HepG2 (cell line): Measurements from ENCODE around the gene PGC. TPM values are rescaled to one million over a fixed set of nuclear protein-coding genes. Genes with fewer than 3 reads are reported as not detected.

ENCODE experiments used
- CBX5 ChIP-seq: sonication (generic); formaldehyde crosslinking; IDR thresholded peaks from 2 replicates; pipeline ENCODE4 v1.4.0; 2020; ENCODE audit warnings: missing genetic modification reagents, borderline replicate concordance
- HMG20B ChIP-seq: conservative IDR thresholded peaks from 2 replicates; pipeline ENCODE4 v1.6.1; 2016; ENCODE audit warnings: missing genetic modification reagents, missing compliant biosample characterization
- HMGA1 ChIP-seq: sonication (generic); formaldehyde crosslinking; conservative IDR thresholded peaks from 2 replicates; pipeline ENCODE4 v1.4.0; 2020; ENCODE audit warnings: missing genetic modification reagents
- HOXA9 ChIP-seq: sonication (generic); formaldehyde crosslinking; IDR thresholded peaks from 2 replicates; pipeline ENCODE4 v1.8.1; 2022; ENCODE audit warnings: missing genetic modification reagents, mild to moderate bottlenecking, moderate library complexity, borderline replicate concordance
- KLF13 ChIP-seq: sonication (generic); formaldehyde crosslinking; IDR thresholded peaks from 2 replicates; pipeline ENCODE4 v1.4.0; 2020; ENCODE audit warnings: mild to moderate bottlenecking, missing genetic modification reagents
- MEIS1 ChIP-seq: sonication (generic); formaldehyde crosslinking; IDR thresholded peaks from 2 replicates; pipeline ENCODE4 v1.9.0; 2021; ENCODE audit warnings: mild to moderate bottlenecking, missing genetic modification reagents, moderate library complexity, borderline replicate concordance
- NR1H2 ChIP-seq: sonication (generic); formaldehyde crosslinking; IDR thresholded peaks from 2 replicates; pipeline ENCODE4 v1.8.1; 2022; ENCODE audit warnings: low read depth, missing genetic modification reagents, borderline replicate concordance
- PHF20 ChIP-seq: sonication (generic); formaldehyde crosslinking; IDR thresholded peaks from 2 replicates; pipeline ENCODE4 v1.5.0; 2020; ENCODE audit warnings: mild to moderate bottlenecking, missing genetic modification reagents
- PITX1 ChIP-seq: sonication (generic); formaldehyde crosslinking; IDR thresholded peaks from 2 replicates; pipeline ENCODE4 v1.5.1; 2020; ENCODE audit warnings: mild to moderate bottlenecking, missing genetic modification reagents
- SAP130 ChIP-seq: IDR thresholded peaks from 2 replicates; pipeline ENCODE4 v1.6.1; 2016; ENCODE audit warnings: low read depth
- SOX6 ChIP-seq, 2 experiments: fragments of 450-650 bp in 1 of 2; sonication (generic) in 1 of 2; formaldehyde crosslinking in 1 of 2; IDR thresholded peaks; 2 replicates each; pipeline versions ENCODE4 v1.4.0 to v1.6.1; 2017 to 2020; ENCODE audit warnings: antibody characterized with exemption in 1 of 2, mild to moderate bottlenecking in 1 of 2, missing genetic modification reagents in 1 of 2
- SP5 ChIP-seq: IDR thresholded peaks from 2 replicates; pipeline ENCODE4 v1.6.1; 2016; ENCODE audit warnings: low read depth, borderline replicate concordance
- YEATS2 ChIP-seq: sonication (generic); formaldehyde crosslinking; IDR thresholded peaks from 2 replicates; pipeline ENCODE4 v1.4.0; 2020; ENCODE audit warnings: missing genetic modification reagents, borderline replicate concordance
- ZFP90 ChIP-seq: sonication (generic); formaldehyde crosslinking; IDR thresholded peaks from 2 replicates; pipeline ENCODE4 v1.8.0; 2022; ENCODE audit warnings: missing genetic modification reagents, mild to moderate bottlenecking, inconsistent platforms, borderline replicate concordance
- ZKSCAN5 ChIP-seq: sonication (generic); formaldehyde crosslinking; IDR thresholded peaks from 2 replicates; pipeline ENCODE4 v1.5.1; 2020; ENCODE audit warnings: mild to moderate bottlenecking, missing genetic modification reagents
- ZNF296 ChIP-seq: sonication (generic); formaldehyde crosslinking; conservative IDR thresholded peaks from 2 replicates; pipeline ENCODE4 v1.5.0; 2020; ENCODE audit warnings: mild to moderate bottlenecking, missing genetic modification reagents
- ZNF317 ChIP-seq: sonication (generic); formaldehyde crosslinking; IDR thresholded peaks from 2 replicates; pipeline ENCODE4 v1.5.0; 2020; ENCODE audit warnings: mild to moderate bottlenecking, missing genetic modification reagents
- ZNF546 ChIP-seq: sonication (generic); formaldehyde crosslinking; conservative IDR thresholded peaks from 2 replicates; pipeline ENCODE4 v1.8.1; 2023; ENCODE audit warnings: mild to moderate bottlenecking, missing genetic modification reagents
- polyA plus RNA-seq, 8 experiments: library from polyadenylated mRNA; depleted of rRNA in 3 of 8; stranded (reverse) in 7 of 8; unstranded in 1 of 8; fragments of >200 nt; fragmentation: Illumina TruSeq in 4 of 8; extraction: Trizol in 4 of 8; gene quantifications; 2 replicates each; pipeline versions ENCODE4 v1.2.1 to v1.2.3, GENCODE V29; 2011 to 2016; ENCODE audit warnings: low read depth in 4 of 8, missing spikeins in 1 of 8, mixed read lengths in 1 of 8; ENCODE audit not compliant: insufficient read depth in 1 of 8
- total RNA-seq, 5 experiments: library from RNA; depleted of rRNA; stranded (reverse); fragments of >200 nt; fragmentation: Illumina TruSeq; extraction: Trizol; gene quantifications; 2 replicates each; pipeline ENCODE4 v1.2.3, GENCODE V29; 2016; ENCODE audit warnings: low read depth in 1 of 5
- TF ChIP-seq, protein P1 (sequence below): sonication (generic); formaldehyde crosslinking; IDR thresholded peaks from 2 replicates; pipeline ENCODE4 v1.5.0; 2020; ENCODE audit warnings: missing genetic modification reagents, mild to moderate bottlenecking, borderline replicate concordance
- TF ChIP-seq, protein P2 (sequence below): sonication (generic); formaldehyde crosslinking; conservative IDR thresholded peaks from 2 replicates; pipeline ENCODE4 v1.8.1; 2023; ENCODE audit warnings: missing genetic modification reagents
- TF ChIP-seq, protein P3 (sequence below): sonication (generic); formaldehyde crosslinking; IDR thresholded peaks from 2 replicates; pipeline ENCODE4 v1.4.0; 2020; ENCODE audit warnings: mild to moderate bottlenecking, missing genetic modification reagents, borderline replicate concordance
- TF ChIP-seq, protein P4 (sequence below): sonication (generic); formaldehyde crosslinking; IDR thresholded peaks from 2 replicates; pipeline ENCODE4 v1.8.0; 2023; ENCODE audit warnings: mild to moderate bottlenecking, missing genetic modification reagents
- TF ChIP-seq, protein P5 (sequence below): sonication (generic); formaldehyde crosslinking; IDR thresholded peaks from 2 replicates; pipeline ENCODE4 v1.5.0; 2020; ENCODE audit warnings: missing genetic modification reagents, mild to moderate bottlenecking, borderline replicate concordance

PGC gene
- total and polyA plus RNA-seq, 2 of the 13 experiments (the other 11 are each of a cell fraction or from before 2014, with no cell fraction given): 426 to 502 TPM

DNA sequence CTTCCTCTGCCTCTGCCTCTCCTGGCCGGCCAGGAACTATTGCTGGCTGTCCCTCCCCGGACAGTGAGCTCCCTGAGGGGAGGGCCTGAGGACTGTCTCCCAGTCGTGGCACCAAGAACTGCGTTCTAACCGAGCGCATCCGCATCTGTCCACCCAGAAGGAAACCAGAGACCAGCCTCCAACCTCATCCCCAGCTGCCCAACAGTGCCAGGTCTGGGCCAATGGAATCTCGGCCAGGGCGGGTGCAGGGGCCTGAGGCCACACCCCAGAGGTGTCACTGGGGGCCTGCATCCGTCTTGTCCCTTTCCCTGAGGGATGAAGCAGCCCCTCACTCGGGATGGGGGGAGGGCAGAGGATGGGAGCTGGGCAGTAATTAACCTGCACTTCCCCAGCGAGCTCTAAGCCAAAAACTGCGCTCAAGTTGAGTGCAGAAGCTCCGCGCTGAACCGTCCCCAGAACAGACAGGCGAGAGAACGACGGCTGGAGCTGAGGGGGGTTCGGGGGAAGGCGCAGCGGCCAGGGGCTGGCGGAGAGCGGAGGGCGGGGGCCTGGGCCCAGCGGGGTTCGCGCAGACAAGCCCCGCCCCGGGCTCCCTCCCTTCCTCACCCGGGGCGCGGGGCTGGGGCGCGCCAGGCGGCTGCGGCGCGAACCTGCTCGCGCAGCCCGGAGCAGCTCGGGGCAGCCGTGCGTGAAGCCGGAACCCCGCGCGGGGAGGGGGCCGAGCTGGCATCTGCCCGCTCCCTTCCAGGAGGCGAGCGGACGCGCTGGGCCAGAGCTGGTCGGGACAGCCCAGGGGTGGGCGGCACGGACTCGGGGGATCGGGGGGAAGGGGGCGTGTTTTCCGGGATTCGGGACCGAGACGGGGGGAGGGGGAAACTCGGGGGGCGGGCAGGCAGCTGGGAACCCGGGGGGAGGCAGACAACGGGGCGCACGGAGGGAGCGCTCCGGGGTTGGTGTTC, 13.2 kb downstream of the PGC start (continued):
- TF ChIP-seq, protein P1, sequence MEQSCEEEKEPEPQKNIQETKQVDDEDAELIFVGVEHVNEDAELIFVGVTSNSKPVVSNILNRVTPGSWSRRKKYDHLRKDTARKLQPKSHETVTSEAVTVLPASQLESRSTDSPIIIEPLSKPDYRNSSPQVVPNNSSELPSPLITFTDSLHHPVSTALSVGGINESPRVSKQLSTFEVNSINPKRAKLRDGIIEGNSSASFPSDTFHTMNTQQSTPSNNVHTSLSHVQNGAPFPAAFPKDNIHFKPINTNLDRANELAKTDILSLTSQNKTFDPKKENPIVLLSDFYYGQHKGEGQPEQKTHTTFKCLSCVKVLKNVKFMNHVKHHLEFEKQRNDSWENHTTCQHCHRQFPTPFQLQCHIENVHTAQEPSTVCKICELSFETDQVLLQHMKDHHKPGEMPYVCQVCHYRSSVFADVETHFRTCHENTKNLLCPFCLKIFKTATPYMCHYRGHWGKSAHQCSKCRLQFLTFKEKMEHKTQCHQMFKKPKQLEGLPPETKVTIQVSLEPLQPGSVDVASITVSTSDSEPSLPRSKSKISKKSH (CRISPR knock-in tag): peak; percentile 80
- TF ChIP-seq ZFP90 (CRISPR knock-in tag): no peak; the same call in 1 of the 2 replicates
- no peak for TF ChIP-seq ZNF317
- peak; percentile 72 for TF ChIP-seq SAP130 (CRISPR knock-in tag)
- TF ChIP-seq ZKSCAN5 (CRISPR knock-in tag): no peak
- no peak for TF ChIP-seq HMG20B (CRISPR knock-in tag)
- TF ChIP-seq, protein P2, sequence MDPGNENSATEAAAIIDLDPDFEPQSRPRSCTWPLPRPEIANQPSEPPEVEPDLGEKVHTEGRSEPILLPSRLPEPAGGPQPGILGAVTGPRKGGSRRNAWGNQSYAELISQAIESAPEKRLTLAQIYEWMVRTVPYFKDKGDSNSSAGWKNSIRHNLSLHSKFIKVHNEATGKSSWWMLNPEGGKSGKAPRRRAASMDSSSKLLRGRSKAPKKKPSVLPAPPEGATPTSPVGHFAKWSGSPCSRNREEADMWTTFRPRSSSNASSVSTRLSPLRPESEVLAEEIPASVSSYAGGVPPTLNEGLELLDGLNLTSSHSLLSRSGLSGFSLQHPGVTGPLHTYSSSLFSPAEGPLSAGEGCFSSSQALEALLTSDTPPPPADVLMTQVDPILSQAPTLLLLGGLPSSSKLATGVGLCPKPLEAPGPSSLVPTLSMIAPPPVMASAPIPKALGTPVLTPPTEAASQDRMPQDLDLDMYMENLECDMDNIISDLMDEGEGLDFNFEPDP (CRISPR knock-in tag): no peak
- TF ChIP-seq PHF20: no peak
- TF ChIP-seq MEIS1: no peak
- TF ChIP-seq, protein P3, sequence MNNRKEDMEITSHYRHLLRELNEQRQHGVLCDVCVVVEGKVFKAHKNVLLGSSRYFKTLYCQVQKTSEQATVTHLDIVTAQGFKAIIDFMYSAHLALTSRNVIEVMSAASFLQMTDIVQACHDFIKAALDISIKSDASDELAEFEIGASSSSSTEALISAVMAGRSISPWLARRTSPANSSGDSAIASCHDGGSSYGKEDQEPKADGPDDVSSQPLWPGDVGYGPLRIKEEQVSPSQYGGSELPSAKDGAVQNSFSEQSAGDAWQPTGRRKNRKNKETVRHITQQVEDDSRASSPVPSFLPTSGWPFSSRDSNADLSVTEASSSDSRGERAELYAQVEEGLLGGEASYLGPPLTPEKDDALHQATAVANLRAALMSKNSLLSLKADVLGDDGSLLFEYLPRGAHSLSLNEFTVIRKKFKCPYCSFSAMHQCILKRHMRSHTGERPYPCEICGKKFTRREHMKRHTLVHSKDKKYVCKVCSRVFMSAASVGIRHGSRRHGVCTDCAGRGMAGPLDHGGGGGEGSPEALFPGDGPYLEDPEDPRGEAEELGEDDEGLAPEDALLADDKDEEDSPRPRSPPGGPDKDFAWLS (CRISPR knock-in tag): no peak
- TF ChIP-seq, protein P4, sequence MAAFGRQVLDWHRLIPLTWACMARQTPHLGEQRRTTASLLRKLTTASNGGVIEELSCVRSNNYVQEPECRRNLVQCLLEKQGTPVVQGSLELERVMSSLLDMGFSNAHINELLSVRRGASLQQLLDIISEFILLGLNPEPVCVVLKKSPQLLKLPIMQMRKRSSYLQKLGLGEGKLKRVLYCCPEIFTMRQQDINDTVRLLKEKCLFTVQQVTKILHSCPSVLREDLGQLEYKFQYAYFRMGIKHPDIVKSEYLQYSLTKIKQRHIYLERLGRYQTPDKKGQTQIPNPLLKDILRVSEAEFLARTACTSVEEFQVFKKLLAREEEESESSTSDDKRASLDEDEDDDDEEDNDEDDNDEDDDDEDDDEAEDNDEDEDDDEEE (CRISPR knock-in tag): peak; percentile 73; the same call in 1 of the 2 replicates
- TF ChIP-seq KLF13: no peak
- TF ChIP-seq HMGA1 (CRISPR knock-in tag): no peak
- peak; percentile 75; the same call in 1 of the 2 replicates for TF ChIP-seq HOXA9 (CRISPR knock-in tag)
- TF ChIP-seq SOX6 (IDR thresholded peaks at IDR 0.05): no peak
- TF ChIP-seq SOX6 (CRISPR knock-in tag; IDR thresholded peaks at IDR 0.05): peak; percentile 44
- no peak for TF ChIP-seq SP5 (CRISPR knock-in tag)
- TF ChIP-seq, protein P5, sequence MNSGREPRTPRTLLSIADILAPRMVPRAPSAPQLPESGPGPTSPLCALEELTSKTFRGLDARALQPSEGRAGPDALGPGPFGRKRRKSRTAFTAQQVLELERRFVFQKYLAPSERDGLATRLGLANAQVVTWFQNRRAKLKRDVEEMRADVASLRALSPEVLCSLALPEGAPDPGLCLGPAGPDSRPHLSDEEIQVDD (CRISPR knock-in tag): no peak
- no peak for TF ChIP-seq ZNF546 (CRISPR knock-in tag)
- no peak for TF ChIP-seq ZNF296 (CRISPR knock-in tag)
- peak; percentile 76 for TF ChIP-seq PITX1 (CRISPR knock-in tag)
- TF ChIP-seq NR1H2 (CRISPR knock-in tag): no peak
- TF ChIP-seq YEATS2 (CRISPR knock-in tag): peak; percentile 36; the same call in 1 of the 2 replicates
- TF ChIP-seq CBX5 (CRISPR knock-in tag): no peak
